OCI-LY1 (cell line): ENCODE data around the gene IGF1R.

ENCODE experiments used
- CTCF ChIP-seq: fragments of 200-600 bp; sonication (generic), shearing (Covaris generic); IDR thresholded peaks from 2 replicates; pipeline ENCODE4 v1.5.1; 2017; ENCODE audit warnings: mild to moderate bottlenecking, antibody characterized with exemption, low read length, moderate library complexity, mixed read lengths
- EZH2 ChIP-seq: fragments of 200-600 bp; sonication (generic), shearing (Covaris generic); IDR thresholded peaks from 2 replicates; pipeline ENCODE4 v1.8.0; 2017; ENCODE audit warnings: borderline replicate concordance, mixed run types, mild to moderate bottlenecking, antibody characterized with exemption, low read length, moderate library complexity, mixed read lengths

- TF ChIP-seq CTCF (no peak), EZH2 (no peak)
These were observed 247.8 kb downstream of the IGF1R start for GRCh38 chr15:98896002-98896721.
